NCI-H345 treated with DMSO at 0.1 percent for 48 hours (cell line): Measurements from ENCODE around the gene PPP1R12B.
"Not testable (repeated sequence)": the region's sequence is repeated elsewhere in the genome, so short reads cannot be mapped to it uniquely, and the experiment has no call there.

Source experiments
- DNase-seq: peaks from one replicate; lab custom pipeline; 2025; ENCODE audit not compliant: unreplicated experiment; lab: John Stamatoyannopoulos, UW

Gene PPP1R12B

DNA sequence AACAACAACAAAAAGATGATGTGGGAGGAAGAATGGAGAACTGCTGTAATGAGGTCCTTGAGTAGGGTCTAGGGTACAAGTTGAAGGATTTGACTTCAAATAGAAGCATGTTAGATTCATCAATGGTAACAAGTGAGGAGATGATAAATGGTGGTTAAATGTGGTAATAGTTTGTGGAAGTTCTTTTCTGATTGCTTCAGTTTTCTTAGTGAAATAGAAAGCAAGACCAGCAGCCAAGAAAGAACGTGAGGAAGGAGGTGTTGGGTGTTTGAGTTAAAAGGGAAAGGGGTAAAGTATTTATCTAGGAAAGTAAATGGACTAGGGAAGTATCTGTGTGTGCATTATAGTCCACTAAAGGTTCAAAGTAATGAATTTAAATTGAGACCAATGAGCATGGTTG lies 177.6 kb downstream of the PPP1R12B start:
- not testable (repeated sequence) for DNase-seq

GRCh38 chr1:202528096-202528722 lies 179.7 kb downstream of the PPP1R12B start:
- DNase-seq, result not testable (repeated sequence)

DNA sequence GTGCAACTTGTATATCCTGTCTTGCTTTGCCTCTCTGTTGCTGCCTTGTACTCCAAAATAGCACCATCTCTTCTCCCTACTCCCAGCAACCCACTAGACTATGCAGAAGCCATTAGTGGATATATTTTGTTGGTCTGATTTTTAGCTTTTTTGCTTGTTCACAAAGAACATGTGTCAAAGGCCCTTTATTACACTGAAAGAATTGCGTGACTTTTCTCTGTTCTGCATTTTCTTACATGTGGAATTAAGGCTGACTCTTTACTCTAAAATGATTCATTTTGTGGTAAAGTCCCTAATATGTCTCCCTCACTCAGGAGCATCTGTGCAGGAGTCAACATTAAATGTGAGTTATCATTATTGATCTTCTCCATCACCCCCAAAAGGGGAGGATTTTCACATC lies 182.2 kb downstream of the PPP1R12B start:
- not testable (repeated sequence) for DNase-seq

GRCh38 chr1:202531472-202531811 lies 182.9 kb downstream of the PPP1R12B start:
- no peak for DNase-seq

DNA sequence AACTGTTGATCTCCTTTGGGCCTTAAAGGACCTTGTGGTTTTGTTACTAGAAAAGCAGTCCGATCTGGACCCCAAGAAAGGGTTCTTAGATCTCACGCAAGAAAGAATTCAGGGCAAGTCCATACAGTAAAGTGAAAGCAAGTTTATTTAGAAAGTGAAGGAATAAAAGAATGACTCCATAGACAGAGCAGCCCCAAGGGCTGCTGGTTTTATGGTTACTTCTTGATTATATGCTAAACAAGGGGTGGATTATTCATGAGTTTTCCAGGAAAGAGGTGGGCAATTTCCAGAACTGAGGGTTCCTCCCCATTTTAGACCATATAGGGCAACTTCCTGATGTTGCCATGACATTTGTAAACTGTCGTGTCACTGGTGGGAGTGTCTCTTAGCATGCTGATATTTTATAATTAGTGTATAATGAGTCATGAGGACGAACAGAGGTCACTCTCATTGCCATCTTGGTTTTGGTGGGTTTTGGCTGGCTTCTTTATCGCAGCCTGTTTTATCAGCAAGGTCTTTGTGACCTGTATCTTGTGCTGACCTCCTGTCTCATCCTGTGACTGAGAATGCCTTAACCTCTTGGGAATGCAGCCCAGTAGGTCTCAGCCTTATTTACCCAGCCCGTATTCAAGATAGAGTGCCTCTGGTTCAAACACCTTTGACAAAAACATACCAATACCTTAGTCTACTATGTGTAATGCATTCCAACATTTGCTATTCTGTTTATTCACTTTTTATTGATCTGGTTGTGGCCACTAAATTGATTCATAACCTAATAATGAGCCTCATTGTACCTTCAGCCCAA lies 183.5 kb downstream of the PPP1R12B start:
- DNase-seq, result not testable (repeated sequence)

- DNase-seq, result not testable (repeated sequence)
These were observed 190.7 kb downstream of the PPP1R12B start for GRCh38 chr1:202539166-202539574.

GRCh38 chr1:202539583-202539982 lies 191.1 kb downstream of the PPP1R12B start:
- DNase-seq, result not testable (repeated sequence)

DNA sequence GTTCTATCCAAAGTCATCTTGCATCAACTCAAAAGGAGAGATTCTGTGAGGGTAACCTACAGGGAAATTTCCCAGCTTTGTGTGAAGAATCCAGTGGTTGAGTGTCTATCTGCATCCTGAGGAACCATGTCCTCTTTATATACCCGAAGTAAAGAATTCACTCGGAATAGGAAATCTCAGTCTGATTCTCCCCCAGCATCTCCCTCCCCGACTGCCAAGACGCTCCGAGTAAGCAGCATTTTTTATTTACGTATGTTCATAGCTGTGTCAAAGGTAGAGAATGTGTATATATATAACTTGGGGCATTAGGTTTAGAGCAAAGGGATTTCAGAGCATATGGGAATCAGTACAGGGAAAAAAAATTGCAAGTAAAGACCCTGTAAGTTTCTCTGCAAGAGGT lies 191.5 kb downstream of the PPP1R12B start:
- DNase-seq, result no peak

DNA sequence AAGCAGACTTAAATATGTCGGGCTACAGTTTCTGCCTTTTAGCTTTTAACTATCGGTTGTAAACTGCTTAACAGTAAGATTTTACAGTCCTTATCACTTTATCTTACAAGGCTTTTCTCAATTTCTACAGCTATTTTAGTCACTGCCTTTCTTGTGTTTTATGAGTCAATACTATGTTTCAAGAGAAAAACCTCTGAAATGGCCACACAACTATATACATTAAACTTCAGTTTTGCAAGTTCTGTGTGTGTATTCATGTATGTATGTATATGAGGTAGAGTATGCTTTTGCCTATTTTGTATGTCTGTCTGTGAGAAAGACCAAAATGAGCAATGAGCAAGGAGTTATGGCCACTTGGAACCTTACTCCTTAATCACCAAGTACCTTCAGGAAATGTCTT lies 191.9 kb downstream of the PPP1R12B start:
- DNase-seq, result no peak

- DNase-seq, result not testable (repeated sequence)
These were observed 192.4 kb downstream of the PPP1R12B start for GRCh38 chr1:202540858-202541257.

GRCh38 chr1:202542415-202542814 lies 193.9 kb downstream of the PPP1R12B start:
- DNase-seq, result not testable (repeated sequence)

- not testable (repeated sequence) for DNase-seq
These were observed 195.0 kb downstream of the PPP1R12B start for GRCh38 chr1:202543537-202543936.

DNA sequence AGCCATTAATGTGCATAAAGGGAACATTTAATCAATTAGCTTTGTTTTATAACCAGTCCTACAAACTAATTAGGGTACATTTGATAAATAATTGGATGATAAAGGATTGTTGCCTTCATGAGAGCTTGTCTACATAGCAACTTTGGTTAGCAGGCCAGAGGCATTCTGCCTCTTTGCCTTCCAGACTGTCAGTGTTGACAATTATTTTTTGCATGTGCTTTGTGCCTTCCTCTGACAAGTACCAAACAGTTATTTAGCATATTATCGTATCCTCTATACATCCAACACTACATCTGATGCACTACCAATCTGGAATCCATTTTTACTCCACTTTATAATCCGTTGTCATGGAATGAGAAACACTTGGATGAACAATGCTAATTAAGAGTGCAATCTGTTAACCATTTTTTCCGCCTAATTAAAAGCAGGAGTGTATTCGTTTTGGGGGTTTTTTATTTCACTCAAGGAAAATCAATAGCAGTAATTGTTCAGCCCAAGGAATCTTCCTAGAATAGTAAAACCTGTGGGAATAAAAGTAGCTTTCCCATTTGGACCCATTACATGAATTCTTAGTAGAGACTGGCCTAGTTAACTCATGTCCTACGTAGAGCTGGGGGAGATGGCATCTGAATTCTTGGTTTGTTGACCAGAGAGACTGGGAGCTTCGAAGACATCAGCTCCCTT lies 196.4 kb downstream of the PPP1R12B start:
- not testable (repeated sequence) for DNase-seq

GRCh38 chr1:202545647-202546303 lies 197.3 kb downstream of the PPP1R12B start:
- not testable (repeated sequence) for DNase-seq

GRCh38 chr1:202546377-202546776 lies 197.9 kb downstream of the PPP1R12B start:
- DNase-seq, result not testable (repeated sequence)

- DNase-seq, result not testable (repeated sequence)
These were observed 198.3 kb downstream of the PPP1R12B start for GRCh38 chr1:202546796-202547195.

DNA sequence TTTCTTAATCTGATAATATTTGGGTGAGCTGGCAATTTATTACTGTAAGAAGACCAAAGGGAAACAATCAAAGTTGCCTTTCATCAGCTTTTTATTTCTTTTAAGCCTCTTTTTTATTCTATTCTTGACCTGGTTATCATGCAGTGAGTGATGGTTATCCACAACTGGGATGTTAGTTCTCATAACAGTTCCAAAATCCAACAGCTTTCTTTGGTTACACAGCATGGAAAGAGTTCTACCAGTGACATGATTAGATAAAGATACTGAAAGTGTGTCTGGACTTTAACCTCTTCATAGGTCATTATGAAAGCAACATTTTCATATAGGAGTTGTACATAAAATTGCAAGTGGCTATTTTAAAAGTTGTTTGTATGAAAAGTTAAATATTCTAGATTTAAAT lies 198.7 kb downstream of the PPP1R12B start:
- no peak for DNase-seq

DNA sequence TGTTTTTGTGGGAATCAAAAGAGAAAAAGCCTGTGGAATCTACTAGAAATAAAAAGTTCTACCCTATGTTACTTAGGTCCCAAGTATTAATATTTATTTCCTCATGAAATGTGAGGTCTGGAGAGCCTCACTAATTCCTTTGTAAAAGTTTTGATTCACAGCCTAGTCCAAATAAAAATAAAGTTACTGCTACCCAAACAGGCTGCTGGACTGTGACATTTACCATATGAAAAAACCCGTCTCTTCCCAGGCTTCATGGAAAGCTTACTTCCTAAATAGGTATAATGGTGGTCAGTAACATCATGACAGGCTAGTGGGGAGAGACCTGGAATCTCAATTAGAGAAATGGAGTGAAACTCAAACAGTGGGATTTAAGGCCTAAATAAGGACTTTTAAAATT lies 201.6 kb downstream of the PPP1R12B start:
- not testable (repeated sequence) for DNase-seq

- no peak for DNase-seq
These were observed 203.2 kb downstream of the PPP1R12B start for GRCh38 chr1:202551683-202552082.

- not testable (repeated sequence) for DNase-seq
These were observed 204.1 kb downstream of the PPP1R12B start for GRCh38 chr1:202552615-202553014.

- DNase-seq, result not testable (repeated sequence)
These were observed 204.6 kb downstream of the PPP1R12B start for GRCh38 chr1:202553078-202553477.
